GM20431 (cell line): ENCODE data around the gene BUB1B.
"Not testable (repeated sequence)": the region's sequence is repeated elsewhere in the genome, so short reads cannot be mapped to it uniquely, and the experiment has no call there.

ENCODE experiments used
- in situ Hi-C: fragments of 300-500 bp; cut with MseI, MboI; formaldehyde crosslinking; loops from one replicate; pipeline ENCODE4 v1.15.0; 2020; ENCODE audit warnings: low sequenced_read_pairs; ENCODE audit not compliant: unreplicated experiment

The BUB1B gene

DNA sequence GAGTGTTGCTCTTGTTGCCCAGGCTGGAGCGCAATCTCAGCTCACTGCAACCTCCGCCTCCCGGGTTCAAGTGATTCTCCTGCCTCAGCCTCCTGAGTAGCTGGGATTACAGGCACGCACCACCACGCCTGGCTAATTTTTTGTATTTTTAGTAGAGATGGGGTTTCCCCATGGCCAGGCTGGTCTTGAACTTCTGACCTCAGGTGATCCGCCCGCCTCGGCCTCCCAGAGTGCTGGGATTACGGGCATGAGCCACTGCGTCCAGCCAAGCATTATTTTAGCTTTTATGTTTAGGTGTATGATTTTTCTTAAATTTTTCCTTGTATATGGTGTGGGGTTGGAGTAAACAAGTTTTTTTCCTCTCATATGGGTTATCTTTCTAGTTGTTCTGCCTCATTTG lies 6.5 kb downstream of the BUB1B start:
- in situ Hi-C loops = not testable (repeated sequence)

DNA sequence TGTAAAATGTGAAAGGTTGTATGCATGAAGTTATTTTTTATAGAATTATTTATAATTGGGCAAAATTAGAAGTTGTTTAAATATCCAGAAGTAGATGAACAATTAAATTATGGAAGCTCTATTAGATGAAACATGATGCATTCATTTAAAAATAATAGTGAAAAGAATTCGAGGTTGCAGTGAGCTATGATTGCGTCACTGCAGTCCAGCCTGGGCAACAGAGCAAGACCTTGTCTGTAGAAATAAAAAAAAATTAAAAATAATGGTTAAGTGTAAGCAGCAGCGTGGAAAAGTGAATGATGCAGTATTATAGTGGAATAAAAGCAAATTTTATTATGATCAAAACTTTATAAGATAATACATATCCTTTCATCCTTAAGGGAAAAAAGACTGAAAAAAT lies 14.3 kb downstream of the BUB1B start:
- in situ Hi-C loops = loop anchor here (25.0 kb wide), 1 partner anchor 138 kb away; the partner anchor contains the start of gene SRP14

GRCh38 chr15:40182358-40183029 lies 21.6 kb downstream of the BUB1B start:
- in situ Hi-C loops = loop anchor here (25.0 kb wide), 1 partner anchor 145 kb away; the partner anchor contains the start of gene SRP14

- in situ Hi-C loops = loop anchor here (25.0 kb wide), 1 partner anchor 147 kb away; the partner anchor contains the start of gene SRP14
Observed at GRCh38 chr15:40183636-40184463, 23.0 kb downstream of the BUB1B start.

GRCh38 chr15:40190591-40190990 lies 29.7 kb downstream of the BUB1B start:
- in situ Hi-C loops = loop anchor here (25.0 kb wide), 1 partner anchor 153 kb away; the partner anchor contains the start of gene SRP14

- in situ Hi-C loops = loop anchor here (25.0 kb wide), 1 partner anchor 156 kb away; the partner anchor contains the start of gene SRP14
Observed at GRCh38 chr15:40192942-40193341, 32.1 kb downstream of the BUB1B start.

- in situ Hi-C loops = loop anchor here (25.0 kb wide), 1 partner anchor 160 kb away; the partner anchor contains the start of gene SRP14
Observed at GRCh38 chr15:40197434-40197833, 36.6 kb downstream of the BUB1B start.

DNA sequence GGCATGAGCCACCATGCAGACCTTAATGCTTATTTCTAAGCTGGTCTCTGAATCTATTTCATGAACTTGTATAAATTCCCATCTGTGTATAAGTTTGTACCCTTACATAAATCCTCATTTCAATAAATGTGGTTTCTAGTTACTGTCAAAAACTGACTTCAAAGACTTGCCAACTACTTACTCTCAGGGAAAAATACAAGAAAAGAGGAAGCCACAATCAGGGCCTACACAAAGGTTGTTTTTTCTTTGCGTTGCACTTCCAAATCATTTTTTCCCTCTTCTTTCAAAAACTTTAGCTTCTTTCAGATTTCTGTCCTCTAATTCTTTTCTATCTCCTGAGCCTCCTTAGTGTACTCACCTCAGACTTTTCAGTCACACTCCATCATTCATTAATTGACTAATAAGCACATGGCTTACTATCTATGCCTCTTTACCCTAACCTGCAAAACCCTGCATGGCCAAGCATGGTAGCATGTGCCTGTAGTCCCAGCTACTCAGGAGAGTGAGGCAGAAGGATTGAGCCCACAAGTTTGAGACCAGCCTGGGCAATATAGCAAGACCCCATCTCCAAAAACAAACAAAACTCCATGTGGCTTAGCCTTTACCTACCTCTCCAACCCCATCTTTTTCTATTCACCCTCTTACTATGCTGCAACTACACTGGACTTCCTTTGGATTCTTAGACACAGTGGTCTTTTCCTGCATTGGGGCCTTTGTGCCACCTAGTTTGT lies 37.7 kb downstream of the BUB1B start:
- in situ Hi-C loops = loop anchor here (25.0 kb wide), 1 partner anchor 161 kb away; the partner anchor contains the start of gene SRP14

GRCh38 chr15:40204100-40204499 lies 43.2 kb downstream of the BUB1B start:
- in situ Hi-C loops = no loop called here

GRCh38 chr15:40217166-40217824 lies 56.4 kb downstream of the BUB1B start:
- in situ Hi-C loops = no loop called here

DNA sequence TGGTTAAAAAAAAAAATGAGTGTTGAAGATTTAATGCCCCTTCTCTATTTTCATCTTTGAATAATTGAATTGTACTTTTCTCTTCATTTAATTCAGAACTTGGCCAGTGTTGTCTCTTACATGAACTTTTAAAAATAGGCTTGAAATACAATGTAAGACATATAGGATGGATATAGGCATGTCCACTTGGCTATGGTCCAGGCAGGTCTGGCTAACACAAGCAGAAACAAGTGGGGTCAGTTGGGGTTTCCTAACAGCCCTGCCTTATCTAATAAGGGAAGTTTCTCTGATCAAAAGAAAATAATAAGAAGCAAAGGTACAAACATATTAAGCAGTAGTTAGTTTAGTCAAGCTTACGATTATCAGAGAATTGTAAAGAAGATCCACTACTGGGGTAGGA lies 58.9 kb downstream of the BUB1B start:
- in situ Hi-C loops = no loop called here

DNA sequence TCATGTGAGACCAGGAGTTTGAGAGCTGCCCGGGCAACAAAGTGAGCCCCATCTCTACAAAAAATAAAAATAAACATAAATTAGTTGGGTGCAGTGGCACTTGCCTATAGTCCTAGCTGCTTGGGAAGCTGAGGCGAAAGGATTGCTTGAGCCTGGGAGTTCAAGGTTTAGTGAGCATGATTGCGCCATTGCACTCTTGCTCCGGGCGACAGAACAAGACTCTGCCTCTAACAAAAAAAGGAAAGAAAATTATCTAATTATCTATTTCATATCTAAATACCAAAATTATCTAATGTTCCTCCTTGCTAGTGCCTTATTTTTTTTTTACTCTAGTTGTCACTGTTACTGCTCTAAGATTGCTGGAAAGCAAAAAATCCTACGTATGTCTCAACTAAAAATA lies 61.3 kb downstream of the BUB1B start:
- in situ Hi-C loops = no loop called here

DNA sequence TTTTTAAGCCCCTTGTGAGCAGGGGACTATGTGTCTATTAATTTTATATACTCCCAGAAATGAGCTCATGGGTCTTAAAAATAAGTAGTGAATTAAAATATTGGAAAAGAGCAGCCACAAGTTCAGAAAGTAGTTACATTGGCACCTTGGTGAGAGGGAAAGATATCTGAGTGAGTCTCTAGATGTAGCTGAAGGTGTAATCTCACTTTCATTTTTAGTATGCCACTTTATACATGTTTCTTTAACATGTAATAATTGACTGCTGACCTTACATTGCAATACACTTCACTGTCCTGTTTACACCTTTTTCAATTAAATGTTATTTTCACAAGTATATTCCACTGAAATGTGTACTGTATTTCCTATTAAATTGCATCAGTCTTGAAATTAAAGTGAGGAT lies 65.9 kb downstream of the BUB1B start:
- in situ Hi-C loops = no loop called here

DNA sequence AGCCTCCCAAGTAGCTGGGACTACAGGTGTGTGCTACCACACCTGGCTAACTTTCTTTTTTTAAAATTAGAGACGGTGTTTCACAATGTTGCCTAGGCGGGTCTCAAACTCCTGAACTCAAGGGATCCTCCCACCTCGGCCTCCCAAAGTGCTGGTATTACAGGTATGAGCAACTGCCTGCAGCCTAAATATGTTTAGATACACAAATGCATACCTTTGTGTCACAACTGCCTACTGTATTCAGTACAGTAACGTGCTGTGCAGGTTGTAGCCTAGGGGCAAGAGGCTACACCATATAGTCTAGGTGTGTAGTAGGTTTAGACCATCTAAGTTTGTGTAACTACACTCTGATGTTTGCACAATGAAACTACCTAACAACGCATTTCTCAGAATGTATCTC lies 68.4 kb downstream of the BUB1B start:
- in situ Hi-C loops = no loop called here

DNA sequence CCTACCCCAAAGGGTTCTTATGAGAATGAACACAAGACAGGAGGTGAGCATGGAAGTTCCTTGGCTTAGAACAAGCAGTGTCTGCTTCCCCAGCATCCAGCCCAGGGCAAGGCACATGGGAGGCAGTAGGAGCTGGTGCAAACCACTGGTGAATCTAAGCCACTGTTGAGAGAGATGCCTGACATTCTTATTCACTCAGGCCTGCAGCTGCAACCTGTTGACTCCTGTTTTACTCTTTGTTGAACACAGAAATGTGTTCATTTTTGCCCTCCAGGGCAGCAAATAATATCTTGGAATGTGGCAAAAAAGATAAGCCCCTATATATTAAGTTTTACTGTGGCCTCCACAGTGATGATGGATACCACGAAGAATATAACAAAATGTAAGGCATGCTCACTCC lies 69.1 kb downstream of the BUB1B start:
- in situ Hi-C loops = no loop called here

DNA sequence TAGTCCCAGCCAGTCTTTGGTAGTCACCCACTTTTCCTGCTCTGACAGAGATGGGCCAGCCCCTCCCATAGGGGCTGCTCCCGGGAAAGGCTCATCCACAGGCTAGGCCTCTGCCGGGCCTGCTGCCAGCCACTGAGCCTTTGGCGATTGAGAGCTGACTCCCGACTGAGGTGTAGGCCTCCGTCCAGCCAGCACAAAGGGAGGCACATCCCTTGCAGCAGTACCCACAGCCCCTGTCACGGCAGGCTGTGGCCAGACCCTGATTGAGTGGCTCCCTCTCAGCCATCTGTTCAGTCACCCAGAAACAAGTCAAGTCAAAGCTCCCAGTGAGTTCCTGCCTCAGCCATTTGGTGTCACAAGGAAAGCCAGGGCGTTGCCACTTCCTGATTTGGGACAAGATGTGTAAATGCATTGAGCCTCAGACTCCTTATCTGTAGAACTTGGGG lies 71.8 kb downstream of the BUB1B start:
- in situ Hi-C loops = no loop called here

DNA sequence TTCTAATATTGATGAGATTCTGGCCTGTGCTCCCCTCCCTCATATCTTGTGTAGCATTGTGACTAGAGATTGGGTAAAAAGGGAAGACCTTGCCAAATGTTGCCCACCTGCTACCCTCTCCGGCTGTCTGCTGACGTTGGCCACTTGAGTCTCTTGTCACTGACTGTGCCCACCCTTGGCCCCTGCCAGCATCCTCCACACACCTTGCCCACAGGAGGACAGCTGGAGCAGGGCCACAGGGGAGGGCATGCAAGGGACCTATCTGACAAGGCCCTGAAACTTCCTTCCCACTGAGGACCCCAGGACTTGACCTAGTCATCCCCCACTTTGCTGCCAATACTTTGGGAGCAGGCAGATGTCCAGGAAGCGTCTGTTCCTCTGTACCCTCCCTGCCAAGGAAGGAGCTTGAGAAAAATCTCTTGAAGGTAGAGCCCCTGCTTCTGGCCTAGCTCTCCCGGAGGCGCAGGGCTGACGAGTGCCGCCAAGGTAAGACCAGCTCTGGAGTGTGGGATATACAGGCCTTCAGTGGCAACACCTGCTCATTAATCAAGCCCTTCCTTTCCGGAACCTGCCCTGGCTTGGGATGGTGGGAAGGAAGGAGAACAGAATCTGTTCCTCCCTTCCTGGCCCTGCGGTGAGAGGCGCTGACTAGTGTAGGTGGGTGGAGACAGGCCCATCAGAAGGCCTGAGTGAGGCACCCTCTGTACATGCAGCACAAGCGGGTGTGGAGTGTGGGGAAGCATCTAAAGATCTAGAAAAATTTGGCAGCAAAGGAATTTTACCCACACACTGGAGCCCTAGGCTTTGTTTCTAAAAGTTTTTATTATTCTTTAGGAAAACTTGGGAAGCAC lies 73.1 kb downstream of the BUB1B start:
- in situ Hi-C loops = no loop called here

GRCh38 chr15:40234783-40235182 lies 73.9 kb downstream of the BUB1B start:
- in situ Hi-C loops = no loop called here
